H1 (cell line): Measurements from ENCODE around the gene MAP6. TPM values are rescaled to one million over a fixed set of nuclear protein-coding genes. Genes with fewer than 3 reads are reported as not detected.

Experiments
- CTCF ChIA-PET: fragments of 300-600 bp; sonication (Branson Sonifier 250); formaldehyde crosslinking; loops from one replicate; lab custom pipeline; 2021; ENCODE audit not compliant: partially characterized antibody; lab: Charles Lee
- POLR2A ChIA-PET: fragments of 300-600 bp; sonication (Branson Sonifier 250); formaldehyde crosslinking; loops from one replicate; lab custom pipeline; 2021; ENCODE audit warnings: inconsistent platforms; ENCODE audit not compliant: partially characterized antibody; lab: Charles Lee
- DNase-seq, 2 experiments: peaks; one replicate each; pipeline versions ENCODE4 v3.0.0 to v3.0.0-alpha.2; 2010 to 2022; ENCODE audit warnings: low spot score in 2 of 2, low read depth in 1 of 2, mixed read lengths in 1 of 2
- FAIRE-seq: peaks from 2 replicates; lab custom pipeline; 2011; peaks lifted over from hg19 to GRCh38; lab: Jason Lieb, UNC
- H2AFZ ChIP-seq: 2 replicates; pipeline ENCODE4 v1.8.1; 2012; ENCODE audit warnings: low read length, inconsistent platforms
- H2AK5ac ChIP-seq: 2 replicates; pipeline ENCODE4 v1.6.1; 2013; ENCODE audit warnings: low read depth, low read length
- H2BK120ac ChIP-seq: replicated peaks from 2 replicates; pipeline ENCODE3; 2013; ENCODE audit warnings: low read depth, low read length, inconsistent platforms
- H2BK12ac ChIP-seq: 2 replicates; pipeline ENCODE4 v1.6.1; 2013; ENCODE audit warnings: low read depth, low read length
- H2BK15ac ChIP-seq: 2 replicates; pipeline ENCODE4 v1.6.1; 2013; ENCODE audit warnings: low read length
- H2BK20ac ChIP-seq: 2 replicates; pipeline ENCODE4 v1.6.1; 2013; ENCODE audit warnings: low read length
- H2BK5ac ChIP-seq: 2 replicates; pipeline ENCODE4 v1.6.1; 2013; ENCODE audit warnings: low read depth, low read length
- H3K14ac ChIP-seq: 2 replicates; pipeline ENCODE4 v1.6.1; 2013; ENCODE audit warnings: inconsistent platforms; ENCODE audit not compliant: insufficient read length
- H3K18ac ChIP-seq: 2 replicates; pipeline ENCODE4 v1.6.1; 2013; ENCODE audit warnings: low read length; ENCODE audit errors: extremely low read depth
- H3K23ac ChIP-seq: 2 replicates; pipeline ENCODE4 v1.6.1; 2013; ENCODE audit warnings: inconsistent platforms; ENCODE audit not compliant: insufficient read length
- H3K23me2 ChIP-seq: 2 replicates; pipeline ENCODE4 v1.6.1; 2013; ENCODE audit warnings: low read depth, low read length
- H3K27ac ChIP-seq: 2 replicates; pipeline ENCODE4 v1.6.1; 2011; ENCODE audit warnings: low read depth, low read length, inconsistent platforms
- H3K27me3 ChIP-seq, 4 experiments: replicated peaks in 1 of 4; 1 replicate in 1 of 4; 2 replicates in 3 of 4; pipeline versions ENCODE4 v1.6.1 to v1.8.1; 2011 to 2013; ENCODE audit warnings: low read length in 3 of 4, mild to moderate bottlenecking in 3 of 4, inconsistent platforms in 2 of 4, mixed read lengths in 2 of 4, moderate library complexity in 1 of 4; ENCODE audit not compliant: control insufficient read depth in 3 of 4, insufficient read depth in 3 of 4; ENCODE audit errors: extremely low read depth in 1 of 4
- H3K36me3 ChIP-seq, 4 experiments: 2 replicates each; pipeline versions ENCODE4 v1.6.1 to v1.8.1; 2011 to 2013; ENCODE audit warnings: mild to moderate bottlenecking in 4 of 4, low read length in 3 of 4, moderate library complexity in 2 of 4, control low read depth in 1 of 4, inconsistent platforms in 1 of 4; ENCODE audit not compliant: insufficient read depth in 4 of 4, control insufficient read depth in 2 of 4
- H3K4ac ChIP-seq: replicated peaks from 2 replicates; pipeline ENCODE3; 2013; ENCODE audit warnings: low read length, low read depth, mixed read lengths, inconsistent platforms; ENCODE audit not compliant: insufficient read length
- H3K4me1 ChIP-seq, 4 experiments: replicated peaks in 1 of 4; 1 replicate in 1 of 4; 2 replicates in 3 of 4; pipeline versions ENCODE4 v1.6.1 to v1.8.1; 2011 to 2013; ENCODE audit warnings: low read length in 3 of 4, inconsistent platforms in 2 of 4, mixed read lengths in 1 of 4; ENCODE audit not compliant: insufficient read depth in 4 of 4, control insufficient read depth in 3 of 4
- H3K4me2 ChIP-seq, 2 experiments: 2 replicates each; pipeline versions ENCODE4 v1.6.1 to v1.8.1; 2011 to 2013; ENCODE audit warnings: low read depth in 2 of 2, low read length in 2 of 2, control low read depth in 1 of 2, inconsistent platforms in 1 of 2, mild to moderate bottlenecking in 1 of 2; ENCODE audit not compliant: insufficient read depth in 1 of 2
- H3K4me3 ChIP-seq, 4 experiments: fragments of 200-600, 300-600 bp in 1 of 4; sonication (generic), shearing (Covaris generic), sonication (Bioruptor Twin) in 1 of 4; 2 replicates each; pipeline versions ENCODE4 v1.5.1 to v1.8.1; 2011 to 2016; ENCODE audit warnings: low read length in 4 of 4, low read depth in 3 of 4, control low read depth in 2 of 4, inconsistent platforms in 2 of 4, mild to moderate bottlenecking in 2 of 4, mixed read lengths in 1 of 4, moderate library complexity in 1 of 4; ENCODE audit not compliant: insufficient read depth in 2 of 4; ENCODE audit errors: extremely low read depth in 1 of 4
- H3K56ac ChIP-seq: replicated peaks from 2 replicates; pipeline ENCODE3; 2013; ENCODE audit warnings: low read depth, mild to moderate bottlenecking, mixed read lengths, low read length, inconsistent platforms; ENCODE audit not compliant: insufficient read length
- H3K79me1 ChIP-seq: 2 replicates; pipeline ENCODE4 v1.6.1; 2013; ENCODE audit warnings: low read depth, low read length, control low read depth
- H3K79me2 ChIP-seq, 2 experiments: 2 replicates each; pipeline versions ENCODE4 v1.6.1 to v1.8.1; 2012 to 2013; ENCODE audit warnings: low read length in 2 of 2, mild to moderate bottlenecking in 2 of 2, inconsistent platforms in 1 of 2; ENCODE audit not compliant: insufficient read depth in 2 of 2, control insufficient read depth in 1 of 2
- H3K9ac ChIP-seq, 4 experiments: replicated peaks in 1 of 4; 1 replicate in 1 of 4; 2 replicates in 3 of 4; pipeline versions ENCODE4 v1.6.1 to v1.8.1; 2011 to 2013; ENCODE audit warnings: low read depth in 3 of 4, low read length in 3 of 4, control low read depth in 2 of 4, mild to moderate bottlenecking in 2 of 4, moderate library complexity in 2 of 4, inconsistent platforms in 1 of 4; ENCODE audit errors: extremely low read depth in 1 of 4
- H3K9me3 ChIP-seq, 2 experiments: 2 replicates each; pipeline versions ENCODE4 v1.6.1 to v1.8.1; 2012 to 2013; ENCODE audit warnings: mild to moderate bottlenecking in 2 of 2, moderate library complexity in 2 of 2, control low read depth in 1 of 2, inconsistent platforms in 1 of 2, low read depth in 1 of 2, low read length in 1 of 2, mixed read lengths in 1 of 2; ENCODE audit not compliant: insufficient read depth in 2 of 2
- H4K20me1 ChIP-seq, 2 experiments: replicated peaks in 1 of 2; 2 replicates each; pipeline versions ENCODE3 to v1.8.1; 2011 to 2013; ENCODE audit warnings: inconsistent platforms in 2 of 2, low read length in 2 of 2, mild to moderate bottlenecking in 1 of 2; ENCODE audit not compliant: insufficient read depth in 2 of 2, control insufficient read depth in 1 of 2
- H4K5ac ChIP-seq: 2 replicates; pipeline ENCODE4 v1.6.1; 2013; ENCODE audit warnings: low read length, low read depth, mixed read lengths, inconsistent platforms; ENCODE audit not compliant: insufficient read length
- H4K8ac ChIP-seq: 2 replicates; pipeline ENCODE4 v1.8.0; 2013; ENCODE audit warnings: mild to moderate bottlenecking, moderate library complexity, low read length, inconsistent platforms; ENCODE audit not compliant: insufficient read depth; ENCODE audit errors: extremely low read depth
- H4K91ac ChIP-seq: replicated peaks from 2 replicates; pipeline ENCODE3; 2013; ENCODE audit warnings: low read length, mixed read lengths, inconsistent platforms; ENCODE audit not compliant: insufficient read length
- GTF2F1 ChIP-seq: IDR thresholded peaks from 2 replicates; pipeline ENCODE4 v1.6.1; 2012; ENCODE audit warnings: low read depth, low read length, improper control_type of control experiment, borderline replicate concordance
- POLR2AphosphoS5 ChIP-seq: IDR thresholded peaks from 2 replicates; pipeline ENCODE4 v1.6.1; 2011; ENCODE audit warnings: low read depth, low read length
- RBBP5 ChIP-seq: IDR thresholded peaks from 2 replicates; pipeline ENCODE4 v1.7.1; 2012; ENCODE audit warnings: low read depth, mild to moderate bottlenecking, inconsistent platforms, low read length, moderate library complexity, borderline replicate concordance
- RNF2 ChIP-seq: fragments of 200-900, 300-1000 bp; sonication (generic); IDR thresholded peaks from 2 replicates; pipeline ENCODE4 v1.7.1; 2016; ENCODE audit warnings: borderline replicate concordance, low read depth, mild to moderate bottlenecking, antibody characterized with exemption, low read length; ENCODE audit not compliant: poor library complexity, severe bottlenecking; ENCODE audit errors: missing control alignments
- RXRA ChIP-seq: IDR thresholded peaks from 2 replicates; pipeline ENCODE4 v1.6.1; 2011; ENCODE audit warnings: low read depth, mild to moderate bottlenecking, low read length, moderate library complexity; ENCODE audit not compliant: insufficient read depth
- SAP30 ChIP-seq: fragments of 300-600 bp; sonication (generic); IDR thresholded peaks from 2 replicates; pipeline ENCODE4 v1.7.1; 2012; ENCODE audit warnings: low read length, moderate library complexity, mild to moderate bottlenecking, inconsistent platforms; ENCODE audit not compliant: insufficient read depth, insufficient replicate concordance
- WGBS, 2 experiments: shearing (Covaris generic) in 1 of 2; methylation state at CpG; one replicate each; pipeline versions ENCODE4 v1.1.6 to v1.1.7; 2013 to 2015; ENCODE audit warnings: low lambda C conversion rate in 2 of 2, mixed read lengths in 2 of 2, inconsistent platforms in 1 of 2, low coverage in 1 of 2, missing lambda C conversion rate in 1 of 2; ENCODE audit not compliant: insufficient replicate concordance in 2 of 2, insufficient coverage in 1 of 2, insufficient read length in 1 of 2; ENCODE audit errors: extremely low coverage in 1 of 2, missing lambda C conversion rate in 1 of 2; 5-methylcytosine and 5-hydroxymethylcytosine counted together
- polyA plus RNA-seq, 7 experiments: library from polyadenylated mRNA; depleted of rRNA in 3 of 7; stranded (reverse) in 5 of 7; unstranded in 2 of 7; fragments of >200 nt in 5 of 7; fragments of 200-250 nt in 2 of 7; gene quantifications; 1 replicate in 5 of 7; 2 replicates in 1 of 7; 4 replicates in 1 of 7; pipeline versions ENCODE4 v1.2.1 to v1.2.3, GENCODE V29; 2011 to 2013; ENCODE audit warnings: missing spikeins in 2 of 7, mixed read lengths in 2 of 7
- total RNA-seq: library from RNA; stranded (reverse); fragmentation: NEBNext Ultra II Directional; extraction: Animal tissue kit (Norgen Biotek cat#: 25700); gene quantifications from 2 replicates; pipeline ENCODE4 v1.2.1, GENCODE V29; 2021

MAP6 gene
- total and polyA plus RNA-seq, 2 of the 8 experiments (the other 6 are each of a cell fraction or from before 2014, with no cell fraction given), result 0.54 to 0.89 TPM

GRCh38 chr11:75714211-75714610 lies 45.4 kb upstream of the MAP6 start:
- FAIRE-seq, result no peak
- no peak for DNase-seq
- H4K20me1 ChIP-seq, result peaks cover 0 to 2% of the 10 kb centered on the region in 2 experiments
- TF ChIP-seq RNF2 (no peak), POLR2AphosphoS5 (no peak), RBBP5 (no peak), GTF2F1 (no peak), SAP30 (no peak), RXRA (no peak)

More at GRCh38 chr11:75714211-75714610, 45.4 kb upstream of the MAP6 start:
- CTCF ChIA-PET, result interaction anchor here (0.7 to 1.6 kb wide), 9 partner anchors 8 to 137 kb away, joined by 3 to 8 read pairs (median 5); no protein-coding TSS in a partner anchor
- H3K27me3 ChIP-seq, result peaks cover 0 to 8% (median 4%) of the 10 kb centered on the region in 4 experiments; a peak in 4 of 7 replicates
- H3K9ac ChIP-seq, result no peak overlapping the region
- H3K36me3 ChIP-seq, result no peaks in the 10 kb centered on the region
- H3K4me1 ChIP-seq, result peaks cover 0 to 3% (median 0%) of the 10 kb centered on the region in 4 experiments; a peak in 2 of 7 replicates
- no peak overlapping the region for H2BK12ac ChIP-seq
- no peak overlapping the region for H4K8ac ChIP-seq
- H3K9me3 ChIP-seq, result no peaks in the 10 kb centered on the region
- no peak overlapping the region for H2BK120ac ChIP-seq
- H3K14ac ChIP-seq, result no peak overlapping the region
- H3K23ac ChIP-seq, result no peak overlapping the region
- H2BK15ac ChIP-seq, result no peak overlapping the region
- no peak overlapping the region for H2BK20ac ChIP-seq
- no peak overlapping the region for H2BK5ac ChIP-seq
- no peak overlapping the region for H3K4ac ChIP-seq
- no peak overlapping the region for H3K56ac ChIP-seq
- no peak overlapping the region for H3K18ac ChIP-seq
- no peak overlapping the region for H3K27ac ChIP-seq
- no peaks in the 10 kb centered on the region for H3K79me1 ChIP-seq
- H4K5ac ChIP-seq, result no peak overlapping the region
- H3K79me2 ChIP-seq, result no peaks in the 10 kb centered on the region
- 93% methylated on average over 9 of the region's 9 CpGs; no CpG with 5 or more reads in 1 of the 2 experiments for WGBS, 2 experiments
- H3K23me2 ChIP-seq, result no peaks in the 10 kb centered on the region
- POLR2A ChIA-PET, result interaction anchor here (1.1 kb wide), 1 partner anchor 8 kb away, joined by 4 read pairs; no protein-coding TSS in a partner anchor
- H2AFZ ChIP-seq, result no peak overlapping the region
- no peak overlapping the region for H3K4me3 ChIP-seq
- H3K4me2 ChIP-seq, result no peak overlapping the region
- no peak overlapping the region for H4K91ac ChIP-seq
- H2AK5ac ChIP-seq, result no peak overlapping the region
